GM18519 (cell line): ENCODE results near the gene UFSP2.
"Not testable (repeated sequence)": the region's sequence is repeated elsewhere in the genome, so short reads cannot be mapped to it uniquely, and the experiment has no call there.

Experiments used
- ATAC-seq: cut with Tn5 transposase; IDR thresholded peaks from one replicate; pipeline ENCODE4 v1.9.1; 2021; ENCODE audit warnings: mild to moderate bottlenecking, moderate library complexity; ENCODE audit not compliant: unreplicated experiment, low FRiP score

The UFSP2 gene

DNA sequence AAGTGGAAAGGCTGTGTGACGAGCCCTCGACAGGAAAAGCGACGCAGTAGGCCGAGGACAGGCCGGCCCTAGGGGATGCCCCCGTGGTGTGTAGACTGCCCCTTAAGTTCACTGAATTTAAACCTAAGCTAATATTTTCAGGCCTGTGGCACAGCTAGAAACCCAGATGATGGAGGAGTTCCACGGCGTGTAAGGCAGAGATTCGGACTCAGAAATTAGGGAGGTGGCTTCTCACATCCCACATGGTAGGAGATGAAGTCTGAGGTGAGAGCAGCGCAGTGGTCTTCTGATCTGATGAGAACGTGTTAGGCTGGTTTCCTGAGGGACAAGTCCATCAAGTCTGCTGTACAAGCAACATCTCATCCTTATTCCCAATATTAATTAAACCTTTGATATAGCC lies 37.8 kb downstream of the UFSP2 start:
- no peak for ATAC-seq

DNA sequence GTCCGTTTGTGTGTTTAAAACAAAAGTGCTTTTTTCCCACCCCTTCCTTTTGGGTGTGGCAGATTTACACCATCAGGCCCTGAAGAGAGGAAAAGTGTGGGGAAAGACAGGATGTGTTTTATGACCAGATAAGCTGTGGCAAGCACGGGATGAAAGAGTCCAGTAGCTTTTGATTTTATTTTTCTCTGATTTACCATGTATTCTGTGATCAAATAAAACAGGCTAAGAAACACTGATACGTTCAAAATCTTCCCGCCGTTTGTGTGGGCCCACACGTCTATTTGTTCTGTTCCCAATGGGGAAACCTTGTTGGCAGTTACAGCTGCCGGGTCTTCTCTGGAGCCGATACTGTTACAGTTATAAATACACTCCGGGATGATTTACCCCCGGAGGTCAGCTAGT lies 40.8 kb downstream of the UFSP2 start:
- no peak for ATAC-seq

DNA sequence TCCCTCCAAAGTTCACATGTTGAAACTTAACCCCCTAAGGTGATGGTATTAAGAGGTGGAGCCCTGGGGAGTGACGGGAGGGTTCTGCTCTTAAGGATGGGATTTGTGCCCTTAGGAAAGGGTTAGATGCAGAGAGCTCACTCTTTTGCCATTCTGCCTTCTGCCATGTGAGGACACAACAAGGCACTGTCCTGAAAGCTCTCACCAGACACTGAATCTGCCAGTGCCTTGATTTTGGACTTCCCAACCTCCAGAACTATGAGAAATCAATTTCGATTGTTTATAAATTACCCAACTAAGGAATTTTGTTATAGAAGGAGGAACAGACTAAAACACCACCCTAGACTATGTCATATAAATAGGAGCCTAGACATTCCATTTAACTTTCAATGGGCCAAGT lies 41.7 kb downstream of the UFSP2 start:
- ATAC-seq: no peak

DNA sequence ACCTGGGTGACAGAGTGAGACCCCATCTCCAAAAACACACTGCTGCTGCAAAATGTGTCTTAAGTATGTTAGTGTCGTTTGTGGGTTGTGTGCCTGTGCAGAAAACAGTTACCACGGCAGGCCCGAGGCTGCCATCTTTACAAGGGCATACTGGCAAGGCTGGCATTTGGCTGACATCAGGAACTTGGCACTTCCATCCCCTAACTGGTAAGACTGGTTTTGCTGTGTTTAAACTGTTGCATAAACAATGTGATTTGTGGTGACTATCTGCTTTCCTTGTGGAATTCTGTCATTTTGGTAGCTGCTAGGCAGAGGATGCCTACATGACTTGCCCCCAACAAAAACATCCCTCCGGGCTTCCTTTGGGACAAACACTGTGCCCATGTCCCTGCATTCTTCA lies 42.3 kb downstream of the UFSP2 start:
- ATAC-seq: no peak

DNA sequence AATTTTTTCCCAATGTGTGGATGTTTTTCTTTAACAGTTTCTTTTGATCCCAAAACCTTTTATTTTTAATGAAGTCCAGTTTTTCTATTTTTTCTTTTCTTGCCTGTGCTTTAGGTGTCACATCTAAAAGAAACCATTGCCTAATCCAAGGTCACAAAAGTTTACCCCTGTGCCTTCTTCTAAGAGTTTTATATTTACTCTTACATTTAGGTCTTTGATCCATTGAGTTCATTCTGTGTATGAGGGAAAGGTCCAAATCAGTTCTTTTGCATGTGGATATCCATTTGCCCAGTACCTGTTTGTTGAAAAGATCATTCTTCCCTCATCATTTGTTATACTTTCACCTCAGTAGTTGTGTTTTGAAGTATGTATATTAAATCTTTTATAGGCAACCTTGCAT lies 43.0 kb downstream of the UFSP2 start:
- ATAC-seq: no peak

DNA sequence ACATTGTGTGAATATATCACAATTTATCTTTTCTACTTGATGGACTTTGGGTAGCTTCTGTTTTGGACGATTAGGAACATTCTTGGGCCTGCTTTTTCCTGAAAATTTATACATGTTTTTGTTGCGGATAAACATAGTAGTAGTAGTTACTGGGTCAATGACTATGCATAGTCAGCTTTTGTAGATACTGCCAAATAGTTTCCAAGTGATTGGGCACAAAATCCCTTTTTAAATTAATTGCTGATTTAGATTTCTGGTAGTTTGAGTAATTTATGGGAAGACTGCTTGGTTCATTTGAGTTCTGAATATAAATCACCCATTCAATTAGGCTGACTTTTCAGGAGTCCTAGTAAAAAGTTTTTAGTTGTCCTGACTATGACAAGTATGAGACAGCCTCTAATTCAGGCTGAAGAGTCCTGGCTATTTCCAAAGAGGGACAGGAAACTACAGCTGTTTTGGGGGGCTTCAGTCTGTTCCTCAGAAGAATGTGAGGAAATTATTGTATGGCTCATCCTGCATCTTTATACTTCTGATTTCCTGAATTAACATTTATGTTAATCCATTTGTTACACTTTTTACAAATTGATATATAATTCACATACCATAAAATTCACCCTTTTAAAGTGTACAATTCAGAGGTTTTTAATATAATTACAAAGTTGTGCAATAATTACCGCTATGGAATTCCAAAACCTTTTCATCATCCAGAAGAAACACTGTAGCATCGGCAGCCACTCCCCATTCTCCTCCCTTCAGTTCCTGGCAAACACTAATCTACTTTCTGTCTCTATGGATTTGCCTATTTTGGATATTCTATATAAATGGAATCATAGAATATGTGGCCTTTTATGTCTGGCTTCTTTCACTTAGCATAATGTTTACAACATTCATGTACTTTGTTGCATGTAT lies 44.2 kb downstream of the UFSP2 start:
- no peak for ATAC-seq

DNA sequence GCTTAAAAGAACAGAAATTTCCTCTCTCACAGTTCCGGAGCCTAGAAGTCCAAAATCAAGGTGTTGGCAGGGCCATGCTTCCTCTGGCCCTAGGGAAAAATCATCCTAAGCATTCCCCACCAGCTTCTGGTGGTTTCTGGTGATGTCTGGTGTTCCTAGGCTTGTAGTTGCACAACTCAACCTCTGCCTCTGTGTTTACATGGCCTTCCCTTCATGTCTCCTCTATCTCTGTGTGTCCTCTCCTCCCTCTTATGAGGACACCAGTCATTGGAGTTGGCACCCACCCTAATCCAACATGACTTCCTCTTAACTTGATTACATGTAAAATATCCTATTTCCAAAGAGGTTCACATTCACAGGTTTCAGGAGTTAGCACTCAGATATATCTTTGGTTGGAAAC lies 45.4 kb downstream of the UFSP2 start:
- ATAC-seq: no peak

DNA sequence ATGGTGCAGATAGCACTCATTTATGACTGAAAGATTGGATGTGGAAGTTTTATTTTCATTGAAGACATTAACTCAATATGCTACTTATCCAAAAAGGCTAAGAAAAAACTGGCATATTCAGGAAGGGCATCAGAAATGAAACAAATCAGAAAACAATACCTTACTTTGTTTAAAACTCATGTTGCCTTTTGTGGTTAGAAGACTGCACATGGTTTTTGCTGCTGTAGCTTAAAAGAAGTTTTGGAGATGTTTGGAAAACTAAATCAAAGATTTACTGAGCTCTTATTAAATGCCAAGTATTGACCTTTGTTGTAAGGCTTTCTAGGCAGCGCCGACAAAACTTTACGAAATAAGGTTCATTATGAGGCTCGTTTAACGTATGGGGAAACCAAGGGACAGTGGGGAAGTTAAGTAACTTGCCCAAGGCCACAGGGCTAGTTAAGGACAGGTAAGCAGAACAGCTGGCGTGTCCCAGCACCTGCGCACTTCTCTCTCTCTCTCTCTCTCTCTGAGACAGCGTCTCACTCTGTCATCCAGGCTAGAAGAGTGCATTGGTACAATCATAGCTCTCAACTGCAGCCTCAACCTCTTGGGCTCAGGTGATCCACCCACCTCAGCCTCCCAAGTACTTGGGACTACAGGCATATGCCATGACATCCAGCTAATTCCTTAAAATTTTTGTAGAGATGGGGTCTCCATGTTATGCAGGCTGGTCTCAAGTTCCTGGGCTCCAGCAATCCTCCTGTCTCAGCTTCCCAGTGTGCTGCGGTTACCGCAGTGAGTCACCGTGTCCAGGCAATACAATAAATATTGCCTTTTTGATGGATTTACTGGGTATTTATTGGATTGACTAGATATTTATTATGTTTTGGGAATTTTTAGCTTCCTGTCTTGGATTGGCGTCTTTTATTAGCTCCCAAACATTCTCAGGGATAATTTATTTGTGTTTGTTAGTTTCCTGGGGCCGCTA lies 46.2 kb downstream of the UFSP2 start:
- ATAC-seq: no peak

DNA sequence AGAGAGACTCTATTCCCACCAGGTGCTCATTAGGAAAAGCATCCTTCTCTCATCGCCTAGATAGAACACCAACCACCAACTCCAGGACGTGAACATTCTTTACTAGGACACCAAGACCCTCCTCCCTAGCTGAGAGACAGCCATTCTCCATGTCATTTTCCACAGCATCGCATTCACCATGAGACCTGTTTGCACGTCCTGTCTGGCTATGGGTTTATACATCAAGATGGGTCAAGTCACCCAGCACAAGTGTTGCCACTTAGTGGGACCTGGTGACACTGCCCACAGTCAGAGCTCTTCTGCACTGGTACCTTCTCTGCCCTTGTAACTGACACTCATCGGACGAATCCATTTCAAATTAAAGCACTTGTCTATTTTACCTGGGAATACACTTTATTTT lies 47.5 kb downstream of the UFSP2 start:
- no peak for ATAC-seq

DNA sequence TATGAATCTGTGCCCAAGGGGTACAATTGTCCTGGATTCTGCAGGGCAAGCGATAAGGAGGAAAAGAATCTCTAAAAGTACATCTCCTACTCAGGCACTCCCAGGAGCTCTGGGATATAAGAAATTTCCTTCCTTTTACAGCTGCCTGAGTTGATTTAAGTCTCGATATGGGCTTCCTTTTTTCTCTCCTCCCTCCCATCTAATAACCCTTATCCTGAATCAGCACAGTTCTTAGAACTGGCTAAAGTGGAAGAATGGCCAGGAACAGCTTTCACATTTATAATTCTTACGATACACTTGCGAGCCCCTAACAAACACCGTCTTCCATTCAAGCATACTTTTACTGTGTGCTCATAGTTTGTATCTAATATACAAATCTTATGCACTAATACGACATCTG lies 51.2 kb downstream of the UFSP2 start:
- no peak for ATAC-seq

DNA sequence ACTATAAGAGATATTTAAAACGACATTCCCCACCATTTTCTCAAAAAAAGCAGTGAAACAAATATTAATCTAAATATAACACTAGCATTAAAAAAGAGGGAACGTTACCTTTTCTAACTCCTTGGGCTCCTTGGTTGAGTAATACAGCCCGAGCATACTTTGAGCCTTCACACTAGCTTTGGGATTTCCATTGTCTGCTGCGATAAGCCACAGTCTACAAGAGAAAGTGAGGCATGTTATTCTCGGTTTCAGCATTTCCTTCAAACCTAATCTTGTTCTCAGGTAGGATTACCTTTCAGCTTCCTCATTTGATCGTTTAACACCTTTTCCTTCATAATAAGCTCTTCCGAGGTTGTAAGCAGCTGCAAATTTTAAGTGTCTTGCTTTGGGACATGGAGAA lies 51.7 kb downstream of the UFSP2 start:
- ATAC-seq: no peak

DNA sequence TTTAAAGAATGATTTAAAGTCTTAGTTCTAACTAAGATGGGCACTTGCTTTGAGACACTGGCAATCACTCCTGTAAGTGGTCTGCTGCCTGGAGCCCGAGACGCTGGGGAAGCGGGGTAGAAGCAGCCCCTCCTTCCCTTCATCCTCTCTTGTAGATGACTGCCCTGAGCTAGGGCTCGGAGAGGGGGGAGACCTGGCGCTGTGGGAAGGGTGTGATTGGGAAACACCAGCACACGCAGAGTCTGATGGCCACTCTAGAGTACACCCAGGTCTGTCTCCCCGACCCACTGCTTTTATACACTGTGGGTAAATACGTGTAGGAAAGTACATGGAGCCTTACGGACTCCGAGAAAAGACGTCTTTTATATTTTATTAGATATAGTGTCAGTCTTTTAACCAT lies 54.1 kb downstream of the UFSP2 start:
- ATAC-seq: no peak

DNA sequence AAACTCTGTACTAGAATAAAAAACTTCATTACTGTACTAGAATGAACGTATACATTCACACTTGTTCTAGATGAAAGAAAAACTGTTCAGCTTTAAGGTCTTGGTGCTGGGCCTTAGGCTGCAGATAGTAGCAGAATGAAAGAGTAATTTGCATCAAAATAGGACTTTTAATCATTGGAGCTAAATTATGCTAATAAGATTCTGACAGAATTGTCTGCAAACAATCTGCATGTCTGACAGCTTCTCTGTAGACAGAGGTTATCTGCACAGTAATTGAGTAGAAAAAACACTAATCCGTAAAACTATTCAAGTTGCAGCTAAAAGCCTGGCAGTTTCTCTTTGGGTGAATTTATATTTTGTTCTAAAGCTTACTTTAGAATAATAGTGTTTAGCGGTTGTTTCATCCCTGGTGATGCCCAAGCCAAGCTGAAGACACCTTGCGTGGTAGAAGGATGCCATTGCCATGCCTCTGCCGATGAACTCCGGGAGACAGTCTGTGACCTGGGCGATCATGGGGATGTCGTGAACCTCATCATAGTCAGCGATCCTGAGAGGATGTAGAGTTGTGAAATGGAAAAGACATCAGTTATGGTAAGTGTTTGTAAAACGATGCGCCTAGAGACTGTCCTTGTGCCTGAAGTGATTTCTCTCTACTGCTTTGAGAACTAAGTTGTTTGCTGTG lies 55.4 kb downstream of the UFSP2 start:
- ATAC-seq: no peak

DNA sequence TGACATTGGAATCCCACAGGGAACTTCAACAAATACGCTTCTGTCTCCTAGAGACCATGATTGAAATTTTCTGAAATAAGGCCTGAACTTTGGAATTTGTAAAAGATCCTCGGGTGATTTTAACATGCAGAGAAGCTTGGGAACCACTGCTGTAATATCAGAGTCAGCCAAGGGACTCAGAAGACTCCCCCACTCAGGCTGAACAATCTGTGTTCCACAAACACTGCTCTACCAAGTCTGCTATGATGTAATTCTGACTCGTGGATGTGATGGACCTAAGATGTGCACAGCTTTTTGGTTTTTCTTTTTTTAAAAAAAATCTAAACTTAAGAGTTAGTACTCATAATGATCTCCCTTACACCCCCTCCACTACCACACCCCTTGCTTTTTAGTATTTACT lies 56.0 kb downstream of the UFSP2 start:
- no peak for ATAC-seq

DNA sequence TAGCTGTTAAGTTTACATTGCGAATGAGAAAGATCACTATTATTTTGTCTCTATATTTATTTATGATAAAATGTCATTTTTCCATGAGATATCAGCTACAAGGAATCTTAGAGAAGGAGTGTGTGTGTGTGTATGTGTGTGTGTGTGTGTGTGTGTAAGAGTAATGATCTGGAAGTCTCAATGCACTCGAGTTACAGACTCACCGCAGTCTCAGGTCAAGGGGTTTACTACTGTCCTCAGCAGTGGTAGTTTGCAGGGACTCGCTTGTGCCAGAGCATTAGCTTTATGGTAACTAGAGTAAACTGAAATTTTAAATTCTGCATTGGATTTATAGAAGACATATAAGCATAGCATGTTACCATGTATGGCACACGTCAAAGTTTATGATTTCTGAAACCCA lies 60.9 kb downstream of the UFSP2 start:
- ATAC-seq: no peak

DNA sequence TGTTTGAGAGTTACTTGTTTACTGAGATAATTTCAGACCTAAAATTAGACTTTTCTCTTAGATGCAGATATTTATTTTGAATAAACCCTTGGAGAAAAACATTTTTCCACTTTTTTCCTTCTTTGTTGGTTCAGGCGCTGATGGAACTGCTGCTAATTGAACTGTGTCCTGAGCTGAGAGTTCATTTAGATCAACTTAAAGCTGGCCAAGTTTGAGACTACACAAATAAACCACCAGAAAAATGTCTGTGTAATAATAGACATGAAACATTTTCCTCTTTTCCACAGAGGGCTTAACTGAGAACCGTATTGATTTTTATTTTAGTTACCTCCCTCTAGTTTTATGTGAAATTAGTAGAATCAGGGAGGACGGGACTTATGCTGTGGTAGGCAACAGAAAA lies 62.5 kb downstream of the UFSP2 start:
- no peak for ATAC-seq

DNA sequence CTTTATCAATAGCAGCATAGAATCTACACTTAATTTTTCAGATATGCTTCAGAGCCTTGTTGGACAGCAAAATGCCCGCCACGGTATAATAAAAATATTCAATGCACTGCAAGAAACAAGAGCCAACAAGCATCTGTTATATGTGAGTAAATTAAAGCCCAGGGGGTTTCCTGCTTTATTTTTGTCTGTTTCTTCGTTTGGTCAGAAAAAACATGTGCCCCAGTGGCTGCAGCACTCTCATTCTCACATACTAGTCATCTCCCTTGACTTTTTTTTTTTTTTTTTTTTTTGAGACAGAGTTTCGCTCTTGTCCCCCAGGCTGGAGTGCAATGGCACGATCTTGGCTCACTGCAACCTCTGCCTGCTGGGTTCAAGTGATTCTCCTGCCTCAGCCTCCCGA lies 63.2 kb downstream of the UFSP2 start:
- ATAC-seq: not testable (repeated sequence)

DNA sequence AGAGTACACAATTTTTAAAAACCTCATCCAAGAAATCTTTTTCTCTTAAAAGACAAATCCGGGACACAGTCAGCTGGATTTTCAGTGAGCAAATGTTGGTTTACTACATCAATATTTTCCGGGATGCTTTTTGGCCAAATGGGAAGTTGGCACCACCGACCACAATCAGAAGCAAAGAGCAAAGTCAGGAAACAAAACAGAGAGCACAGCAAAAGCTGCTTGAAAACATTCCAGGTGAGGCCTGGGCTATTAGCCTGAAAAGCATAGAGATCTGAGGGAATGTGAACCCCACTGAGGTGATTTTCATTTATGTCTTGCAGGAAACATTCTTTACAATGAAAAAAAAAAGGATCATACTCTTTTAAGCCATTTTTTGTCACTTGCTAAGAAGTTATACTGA lies 63.9 kb downstream of the UFSP2 start:
- no peak for ATAC-seq

DNA sequence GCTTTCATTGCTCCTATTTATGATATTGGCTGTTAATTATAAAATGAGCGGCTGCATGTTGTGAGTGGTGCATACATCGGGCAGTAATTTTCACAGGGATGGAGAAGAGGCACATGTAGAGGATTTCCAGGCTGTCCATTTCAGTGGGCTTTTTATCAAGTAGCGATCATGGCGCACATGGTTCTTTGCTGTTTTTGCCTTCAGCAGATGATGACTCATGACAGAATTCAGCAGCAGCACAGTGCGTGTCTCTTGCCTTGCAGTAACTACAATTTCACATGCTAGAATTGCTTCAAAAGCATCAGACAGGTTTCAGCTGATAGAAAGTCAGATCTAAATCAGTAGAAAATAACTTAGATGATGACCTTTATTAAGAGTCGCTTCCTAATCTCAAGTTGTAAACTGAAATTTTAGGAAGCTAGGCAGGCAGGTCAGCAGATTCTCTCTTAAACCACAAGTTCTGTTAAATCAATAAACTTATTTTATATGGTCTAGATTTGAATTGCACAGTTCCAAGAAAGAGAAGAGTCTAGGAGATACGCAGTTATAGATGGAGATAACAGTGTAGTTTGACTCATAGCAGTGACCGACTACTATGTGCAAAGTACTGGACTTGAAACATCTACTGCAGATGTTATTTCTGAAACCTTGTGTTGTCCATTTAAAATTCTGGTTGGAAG lies 65.9 kb downstream of the UFSP2 start:
- no peak for ATAC-seq

DNA sequence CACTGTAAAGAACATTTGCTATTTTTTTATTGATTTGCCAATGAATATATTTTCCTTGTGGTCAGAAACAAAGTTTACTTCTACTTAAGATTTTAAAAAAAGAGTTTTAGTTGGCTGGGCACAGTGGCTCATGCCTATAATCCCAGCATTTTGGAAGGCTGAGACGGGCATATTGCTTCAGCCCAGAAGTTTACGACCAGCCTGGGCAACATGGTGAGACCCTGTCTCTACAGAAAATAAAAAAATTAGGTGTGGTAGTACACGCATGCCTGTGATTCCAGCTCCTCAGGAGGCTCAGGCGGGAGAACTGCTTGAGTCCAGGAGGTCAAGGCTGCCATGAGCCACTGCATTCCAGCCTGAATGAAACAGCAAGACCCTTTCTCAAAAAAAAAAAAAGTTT lies 66.8 kb downstream of the UFSP2 start:
- no peak for ATAC-seq
